Kidney (tissue), 14 donors: ENCODE measurements around the gene ZBTB8B. TPM values are rescaled to one million over a fixed set of nuclear protein-coding genes. Genes with fewer than 3 reads are reported as not detected.

Experiments
- DNase-seq, 5 donors: peaks; one replicate each; pipeline ENCODE4 v3.0.0-alpha.2; 2013 to 2020
- FAIRE-seq: peaks from 2 replicates; lab custom pipeline; 2012; peaks lifted over from hg19 to GRCh38; lab: Jason Lieb, UNC
- H3K27ac ChIP-seq, 2 donors: one replicate each; pipeline ENCODE4 v1.7.0; 2013; ENCODE audit warnings: low read depth in 2 of 2, low read length in 2 of 2, inconsistent platforms in 1 of 2
- H3K27me3 ChIP-seq: one replicate; pipeline ENCODE4 v1.7.1; 2013; ENCODE audit warnings: low read length, inconsistent platforms; ENCODE audit not compliant: control insufficient read depth, insufficient read depth
- H3K36me3 ChIP-seq, 3 donors: one replicate each; pipeline versions ENCODE4 v1.7.0 to v1.7.1; 2013; ENCODE audit warnings: low read length in 3 of 3, control low read depth in 1 of 3, inconsistent platforms in 1 of 3; ENCODE audit not compliant: insufficient read depth in 3 of 3, control insufficient read depth in 2 of 3
- H3K4me1 ChIP-seq, 3 donors: one replicate each; pipeline versions ENCODE4 v1.7.0 to v1.7.1; 2013; ENCODE audit warnings: low read length in 3 of 3, inconsistent platforms in 1 of 3, low read depth in 1 of 3; ENCODE audit not compliant: control insufficient read depth in 2 of 3, insufficient read depth in 2 of 3
- H3K4me3 ChIP-seq, 3 donors: one replicate each; pipeline versions ENCODE4 v1.7.0 to v1.8.1; 2013; ENCODE audit warnings: low read length in 3 of 3, control low read depth in 1 of 3, inconsistent platforms in 1 of 3
- H3K9ac ChIP-seq, 3 donors: one replicate each; pipeline versions ENCODE4 v1.7.0 to v1.7.1; 2013; ENCODE audit warnings: low read length in 3 of 3, control low read depth in 1 of 3, inconsistent platforms in 1 of 3
- H3K9me3 ChIP-seq, 3 donors: one replicate each; pipeline versions ENCODE4 v1.7.0 to v1.7.1; 2013; ENCODE audit warnings: low read length in 3 of 3, control low read depth in 1 of 3, inconsistent platforms in 1 of 3; ENCODE audit not compliant: control insufficient read depth in 2 of 3, insufficient read depth in 1 of 3
- intact Hi-C: fragments of 100-400 bp; cut with DNase I; formaldehyde crosslinking; loops from one replicate; pipeline ENCODE4 v1.11.1; 2022
- polyA plus RNA-seq: library from polyadenylated mRNA; stranded (reverse); fragments of 350-450 nt; fragmentation: Illumina TruSeq; extraction: RNeasy Lipid Tissue Mini Kit (QIAGEN cat#74804); gene quantifications from one replicate; pipeline ENCODE4 v1.2.3, GENCODE V29; 2014; ENCODE audit warnings: low read depth, low replicate concordance; ENCODE audit not compliant: insufficient read depth
- total RNA-seq: library from RNA; stranded (reverse); fragmentation: NEBNext Ultra II Directional; extraction: Animal tissue kit (Norgen Biotek cat#: 25700); gene quantifications from one replicate; pipeline ENCODE4 v1.2.1, GENCODE V29; 2021
- TF ChIP-seq, protein P1 (sequence below): IDR thresholded peaks from 3 replicates; pipeline ENCODE4 v1.5.1; 2012; ENCODE audit warnings: mild to moderate bottlenecking, moderate library complexity, borderline replicate concordance; ENCODE audit not compliant: insufficient read depth; ENCODE audit errors: extremely low read depth
- donor health status: control.
- donor health status: control.
- donor health status: control.
- donor health status: control.
- donor health status: control.
- donor health status: DM: yes; HTN: yes; CAD: no.
- donor health status: Normal renal cell carcinoma (clear cell type).

The ZBTB8B gene
- total and polyA plus RNA-seq, 2 donors from 2014 or later, result 0.03 to 0.06 TPM

GRCh38 chr1:32485554-32486255 lies 20.8 kb downstream of the ZBTB8B start:
- no peaks in the 10 kb centered on the region for H3K27me3 ChIP-seq
- no peaks in the 10 kb centered on the region for H3K9me3 ChIP-seq
- H3K4me3 ChIP-seq, result no peak overlapping the region
- H3K9ac ChIP-seq, result no peak overlapping the region
- intact Hi-C loops, result no loop called here
- FAIRE-seq (no peak), DNase-seq (no peak)
- H3K27ac ChIP-seq, result no peak overlapping the region
- TF ChIP-seq, protein P1, sequence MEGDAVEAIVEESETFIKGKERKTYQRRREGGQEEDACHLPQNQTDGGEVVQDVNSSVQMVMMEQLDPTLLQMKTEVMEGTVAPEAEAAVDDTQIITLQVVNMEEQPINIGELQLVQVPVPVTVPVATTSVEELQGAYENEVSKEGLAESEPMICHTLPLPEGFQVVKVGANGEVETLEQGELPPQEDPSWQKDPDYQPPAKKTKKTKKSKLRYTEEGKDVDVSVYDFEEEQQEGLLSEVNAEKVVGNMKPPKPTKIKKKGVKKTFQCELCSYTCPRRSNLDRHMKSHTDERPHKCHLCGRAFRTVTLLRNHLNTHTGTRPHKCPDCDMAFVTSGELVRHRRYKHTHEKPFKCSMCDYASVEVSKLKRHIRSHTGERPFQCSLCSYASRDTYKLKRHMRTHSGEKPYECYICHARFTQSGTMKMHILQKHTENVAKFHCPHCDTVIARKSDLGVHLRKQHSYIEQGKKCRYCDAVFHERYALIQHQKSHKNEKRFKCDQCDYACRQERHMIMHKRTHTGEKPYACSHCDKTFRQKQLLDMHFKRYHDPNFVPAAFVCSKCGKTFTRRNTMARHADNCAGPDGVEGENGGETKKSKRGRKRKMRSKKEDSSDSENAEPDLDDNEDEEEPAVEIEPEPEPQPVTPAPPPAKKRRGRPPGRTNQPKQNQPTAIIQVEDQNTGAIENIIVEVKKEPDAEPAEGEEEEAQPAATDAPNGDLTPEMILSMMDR, result no peak
- H3K36me3 ChIP-seq, result no peaks in the 10 kb centered on the region
- H3K4me1 ChIP-seq, result no peaks in the 10 kb centered on the region

GRCh38 chr1:32486463-32487113 lies 21.7 kb downstream of the ZBTB8B start:
- DNase-seq, result no peak
- H3K9me3 ChIP-seq, result no peaks in the 10 kb centered on the region
- H3K27ac ChIP-seq, result no peak overlapping the region
- intact Hi-C loops, result no loop called here
- H3K9ac ChIP-seq, result no peak overlapping the region
- no peaks in the 10 kb centered on the region for H3K27me3 ChIP-seq
- H3K4me3 ChIP-seq, result no peak overlapping the region
- H3K36me3 ChIP-seq, result no peaks in the 10 kb centered on the region
- TF ChIP-seq, protein P1, result no peak
- H3K4me1 ChIP-seq, result no peaks in the 10 kb centered on the region
- no peak for FAIRE-seq

GRCh38 chr1:32487182-32487581 lies 22.3 kb downstream of the ZBTB8B start:
- no peaks in the 10 kb centered on the region for H3K4me1 ChIP-seq
- H3K27ac ChIP-seq, result no peak overlapping the region
- DNase-seq (no peak), FAIRE-seq (no peak)
- TF ChIP-seq, protein P1, result no peak
- no peaks in the 10 kb centered on the region for H3K36me3 ChIP-seq
- intact Hi-C loops, result no loop called here
- no peaks in the 10 kb centered on the region for H3K27me3 ChIP-seq
- H3K9ac ChIP-seq, result no peak overlapping the region
- no peak overlapping the region for H3K4me3 ChIP-seq
- no peaks in the 10 kb centered on the region for H3K9me3 ChIP-seq
